ENCODE data around the gene MFAP4.
A peak's percentile ranks its signal among the peaks of the same experiment; 100 is the strongest.

Gene MFAP4

GRCh38 chr17:19386051-19386929 is 700 bp downstream of the MFAP4 start:
- no peak for DNase-seq

GRCh38 chr17:19385521-19385983 is 1.4 kb downstream of the MFAP4 start:
- no peak for DNase-seq

DNA sequence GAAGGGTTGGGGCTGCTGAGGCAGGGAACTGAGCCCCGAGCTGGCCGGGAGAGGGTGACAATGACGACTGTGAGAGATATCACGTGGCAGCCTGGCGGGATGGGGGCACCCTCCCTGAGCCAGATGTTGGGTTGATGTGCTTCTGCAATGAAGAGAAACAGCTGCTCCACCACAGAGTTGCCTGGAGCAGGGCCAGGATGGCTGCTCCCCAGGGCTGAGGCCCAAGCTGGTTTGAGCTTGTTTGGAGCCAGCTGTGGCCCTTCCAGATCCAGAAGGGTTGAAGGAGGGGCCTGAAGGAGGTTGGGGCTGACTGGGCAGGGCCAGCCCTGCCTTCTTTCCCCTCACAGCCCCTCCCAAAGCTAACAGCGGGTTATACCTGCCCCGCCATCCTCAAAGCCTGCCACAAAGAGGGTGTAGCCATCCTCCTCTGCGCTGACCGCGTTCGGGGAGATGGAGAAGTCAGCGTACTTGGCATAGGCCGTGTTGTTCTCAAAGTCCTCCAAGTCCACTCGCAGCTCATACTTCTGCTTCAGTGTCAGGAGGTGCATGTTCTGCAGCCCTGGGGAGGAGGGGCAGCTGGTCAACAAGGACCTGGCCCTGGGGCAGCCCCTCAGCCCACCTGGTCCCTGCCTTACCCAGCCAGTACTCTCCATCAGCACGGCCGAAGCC is 2.1 kb downstream of the MFAP4 start:
- peak in 53 of 58 donors; percentile 16 to 96 (median 77) for DNase-seq

DNA sequence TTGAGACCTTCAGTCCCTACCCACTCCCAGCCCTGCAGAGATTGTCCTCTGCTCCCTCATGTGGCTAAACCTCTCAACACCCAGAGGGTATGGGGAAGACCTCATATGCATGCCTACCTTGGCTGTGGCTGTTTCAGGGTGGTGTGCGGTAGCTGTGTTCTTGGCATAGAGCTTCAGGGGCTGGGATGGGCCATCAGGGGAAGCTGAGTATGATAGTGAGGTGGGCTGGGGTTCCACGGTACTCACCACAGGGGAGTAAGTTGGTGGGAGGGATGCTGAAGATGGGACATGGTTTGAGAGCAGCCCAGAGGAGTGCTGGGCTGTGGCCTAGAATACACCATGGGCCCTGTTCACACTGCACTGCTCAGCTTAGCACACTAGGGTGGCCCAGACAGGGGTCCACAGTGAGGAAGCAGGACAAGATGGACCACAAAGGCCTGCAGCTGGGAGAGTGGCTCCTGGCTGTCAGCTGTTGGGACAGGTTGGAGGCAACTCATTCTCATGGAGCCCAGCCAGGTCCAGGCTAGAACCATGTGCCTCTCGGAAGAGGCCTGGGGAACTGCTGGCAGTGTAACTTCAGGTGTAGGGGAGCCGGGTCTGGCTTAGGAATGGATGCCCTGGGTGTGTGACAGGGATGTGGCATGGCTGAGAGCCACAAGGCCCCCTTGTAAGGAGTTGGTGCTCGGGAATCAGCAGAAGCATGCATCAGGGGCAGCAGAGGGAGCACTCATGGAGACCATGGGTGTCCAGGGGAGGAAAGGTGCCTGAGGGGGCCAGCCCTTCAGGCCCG is 3.1 kb downstream of the MFAP4 start:
- DNase-seq, result peak in 1 of 58 donors; percentile 20

GRCh38 chr17:19382531-19383444 is 4.2 kb downstream of the MFAP4 start:
- DNase-seq, result no peak

GRCh38 chr17:19381741-19382444 is 5.1 kb downstream of the MFAP4 start:
- DNase-seq, result no peak

- DNase-seq, result no peak
Observed at GRCh38 chr17:19381361-19381740, 5.6 kb downstream of the MFAP4 start.

DNA sequence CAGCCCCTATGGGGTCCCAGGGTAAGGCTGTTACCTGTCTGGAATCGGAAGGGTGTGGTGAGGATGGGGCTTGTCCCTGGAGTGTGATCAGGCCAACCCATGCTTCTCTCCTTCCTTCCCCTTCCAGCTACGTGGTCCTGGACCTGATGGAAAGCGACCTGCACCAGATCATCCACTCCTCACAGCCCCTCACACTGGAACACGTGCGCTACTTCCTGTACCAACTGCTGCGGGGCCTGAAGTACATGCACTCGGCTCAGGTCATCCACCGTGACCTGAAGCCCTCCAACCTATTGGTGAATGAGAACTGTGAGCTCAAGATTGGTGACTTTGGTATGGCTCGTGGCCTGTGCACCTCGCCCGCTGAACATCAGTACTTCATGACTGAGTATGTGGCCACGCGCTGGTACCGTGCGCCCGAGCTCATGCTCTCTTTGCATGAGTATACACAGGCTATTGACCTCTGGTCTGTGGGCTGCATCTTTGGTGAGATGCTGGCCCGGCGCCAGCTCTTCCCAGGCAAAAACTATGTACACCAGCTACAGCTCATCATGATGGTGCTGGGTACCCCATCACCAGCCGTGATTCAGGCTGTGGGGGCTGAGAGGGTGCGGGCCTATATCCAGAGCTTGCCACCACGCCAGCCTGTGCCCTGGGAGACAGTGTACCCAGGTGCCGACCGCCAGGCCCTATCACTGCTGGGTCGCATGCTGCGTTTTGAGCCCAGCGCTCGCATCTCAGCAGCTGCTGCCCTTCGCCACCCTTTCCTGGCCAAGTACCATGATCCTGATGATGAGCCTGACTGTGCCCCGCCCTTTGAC is 6.3 kb downstream of the MFAP4 start:
- DNase-seq, result no peak

DNA sequence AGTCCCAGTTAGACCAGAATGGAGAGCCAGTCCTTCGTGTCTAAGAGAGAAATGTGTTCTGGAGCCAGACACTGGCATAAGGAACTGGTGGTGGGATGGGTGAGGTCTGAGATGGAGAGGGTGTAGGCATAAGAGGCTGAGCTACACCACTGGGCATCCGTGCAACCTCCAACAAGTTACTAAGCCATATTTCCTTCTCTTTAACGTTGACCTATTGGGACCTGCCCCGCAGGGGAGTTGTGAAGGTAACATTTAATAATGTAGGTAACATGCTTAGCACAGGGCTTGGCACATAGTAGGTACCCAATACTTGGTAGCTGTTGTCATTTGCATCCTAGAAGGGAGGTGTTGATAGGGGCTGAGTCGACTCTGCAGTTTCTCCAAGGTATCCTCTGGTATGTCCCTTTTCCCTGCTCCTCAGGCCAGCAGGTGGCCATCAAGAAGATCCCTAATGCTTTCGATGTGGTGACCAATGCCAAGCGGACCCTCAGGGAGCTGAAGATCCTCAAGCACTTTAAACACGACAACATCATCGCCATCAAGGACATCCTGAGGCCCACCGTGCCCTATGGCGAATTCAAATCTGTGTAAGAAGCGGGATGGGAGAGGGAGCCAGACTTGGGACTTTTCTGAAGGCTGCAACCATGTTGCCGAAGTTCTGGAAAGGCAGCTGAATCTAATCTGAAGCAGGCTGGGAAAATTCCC is 7.5 kb downstream of the MFAP4 start:
- no peak for DNase-seq

- DNase-seq, result no peak
Observed at GRCh38 chr17:19378416-19379360, 8.3 kb downstream of the MFAP4 start, which contains the start of gene MAPK7. MAPK7 (plus strand) TSS chr17:19378498; CDS start chr17:19378901, 403 bp downstream.

GRCh38 chr17:19377602-19378415 is 9.2 kb downstream of the MFAP4 start:
- peak; percentile 94 to 100 (median 99) for DNase-seq

DNA sequence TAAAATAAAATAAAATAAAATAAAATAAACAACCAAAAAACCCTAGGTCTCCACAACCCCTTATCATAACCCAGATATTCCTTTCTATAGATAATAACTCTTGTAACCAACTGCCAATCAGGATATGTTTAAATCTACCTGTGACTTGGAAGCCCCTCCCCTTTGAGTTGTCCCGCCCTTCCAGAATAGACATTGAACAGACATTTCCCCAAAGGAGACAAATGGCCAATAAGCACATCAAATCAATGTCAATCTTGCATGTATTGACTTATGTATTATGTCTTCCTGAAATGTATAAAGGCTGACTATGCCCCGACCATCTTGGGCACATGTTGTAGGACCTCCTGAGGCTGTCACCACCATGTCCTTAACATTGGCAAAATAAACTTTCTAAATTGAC is 10.2 kb downstream of the MFAP4 start:
- DNase-seq, result no peak

- no peak for DNase-seq
Observed at GRCh38 chr17:19375732-19376131, 11.3 kb downstream of the MFAP4 start.

DNA sequence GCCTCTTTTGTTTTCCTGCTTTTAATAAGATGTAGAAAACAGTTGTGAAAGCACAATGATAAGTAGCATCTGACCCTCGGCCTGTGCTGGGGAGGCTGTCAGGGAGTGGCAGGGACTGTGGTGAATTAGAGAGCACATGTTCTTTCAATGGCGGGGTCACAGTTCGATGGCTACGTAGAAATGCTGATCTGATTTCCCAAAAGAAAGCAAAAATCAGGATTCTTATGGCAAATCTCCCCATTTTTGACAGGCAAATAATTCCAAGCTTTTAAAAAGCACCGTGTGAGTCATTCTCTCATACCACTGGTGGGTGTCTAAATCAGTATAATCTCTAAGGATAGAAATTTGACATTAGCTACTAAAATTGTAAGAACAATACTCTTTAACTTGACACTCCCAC is 12.9 kb downstream of the MFAP4 start:
- DNase-seq, result no peak

DNA sequence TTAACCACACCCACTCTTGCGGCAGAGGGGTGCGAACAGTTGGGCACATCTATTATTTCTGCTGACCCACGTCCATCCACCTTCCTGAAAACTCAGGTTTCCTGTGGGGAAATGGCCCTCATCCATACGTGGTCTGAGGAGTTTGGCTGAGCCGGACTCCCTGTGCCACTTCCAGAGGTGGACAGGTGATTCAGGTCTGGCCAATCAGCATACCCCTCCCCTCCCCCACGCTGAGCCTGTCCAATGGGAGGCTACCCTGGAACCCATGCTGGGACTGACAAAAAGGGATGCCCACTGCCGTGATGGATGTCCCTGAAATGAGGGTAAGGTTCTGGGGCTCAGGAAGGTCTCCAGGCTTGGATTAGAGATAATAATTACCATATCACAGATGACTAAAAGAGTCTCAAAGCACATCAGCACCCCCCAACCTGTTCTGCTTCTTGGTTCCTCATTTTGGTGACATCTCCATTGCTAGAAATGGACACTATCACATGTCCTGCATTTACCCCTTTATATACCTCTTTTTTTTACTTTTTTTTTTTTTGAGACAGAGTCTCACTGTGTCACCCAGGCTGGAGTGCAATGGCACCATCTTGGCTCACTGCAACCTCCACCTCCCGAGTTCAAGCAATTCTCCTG is 14.0 kb downstream of the MFAP4 start:
- DNase-seq, result no peak

GRCh38 chr17:19372439-19372838 is 14.6 kb downstream of the MFAP4 start:
- DNase-seq, result no peak

All from anterior cingulate cortex (tissue), 58 donors.